IPS-18a (cell line): ENCODE data around the gene FNTB.

Source experiments
- H3K27ac ChIP-seq: one replicate; pipeline ENCODE4 v1.5.1; 2013; ENCODE audit warnings: low read length
- H3K27me3 ChIP-seq: one replicate; pipeline ENCODE4 v1.6.1; 2013; ENCODE audit warnings: mild to moderate bottlenecking, low read length; ENCODE audit not compliant: control insufficient read depth, insufficient read depth
- H3K36me3 ChIP-seq: one replicate; pipeline ENCODE4 v1.6.1; 2013; ENCODE audit warnings: low read depth, low read length; ENCODE audit not compliant: control insufficient read depth
- H3K4me1 ChIP-seq: one replicate; pipeline ENCODE4 v1.6.1; 2013; ENCODE audit warnings: low read depth, low read length; ENCODE audit not compliant: control insufficient read depth
- H3K4me3 ChIP-seq: one replicate; pipeline ENCODE4 v1.5.1; 2013; ENCODE audit warnings: low read length
- H3K9ac ChIP-seq: one replicate; pipeline ENCODE4 v1.6.1; 2013; ENCODE audit warnings: mild to moderate bottlenecking, low read length, moderate library complexity
- H3K9me3 ChIP-seq: one replicate; pipeline ENCODE4 v1.6.1; 2013; ENCODE audit warnings: low read depth, low read length; ENCODE audit not compliant: control insufficient read depth

Gene FNTB

GRCh38 chr14:64986648-64987437 is at the start of gene FNTB:
Gene FNTB (plus strand): TSS chr14:64986895. CDS start chr14:64986954, 59 bp downstream.
- peaks cover 17% of the 10 kb centered on the region for H3K27me3 ChIP-seq
- H3K4me1 ChIP-seq, result peaks cover 6% of the 10 kb centered on the region
- peak within 1 kb of the TSS; percentile 97 for H3K4me3 ChIP-seq
- no peaks in the 10 kb centered on the region for H3K36me3 ChIP-seq
- no peaks in the 10 kb centered on the region for H3K9me3 ChIP-seq
- H3K9ac ChIP-seq, result peak within 1 kb of the TSS; percentile 53
- H3K27ac ChIP-seq, result peak within 1 kb of the TSS; percentile 89

GRCh38 chr14:64937171-64937820 is 49.4 kb upstream of the FNTB start:
- Histone ChIP-seq H3K9ac (no peak overlapping the region), H3K36me3 (peaks cover 16% of the 10 kb centered on the region), H3K4me3 (no peak overlapping the region), H3K27me3 (no peaks in the 10 kb centered on the region), H3K27ac (no peak overlapping the region), H3K9me3 (no peaks in the 10 kb centered on the region), H3K4me1 (no peaks in the 10 kb centered on the region)

DNA sequence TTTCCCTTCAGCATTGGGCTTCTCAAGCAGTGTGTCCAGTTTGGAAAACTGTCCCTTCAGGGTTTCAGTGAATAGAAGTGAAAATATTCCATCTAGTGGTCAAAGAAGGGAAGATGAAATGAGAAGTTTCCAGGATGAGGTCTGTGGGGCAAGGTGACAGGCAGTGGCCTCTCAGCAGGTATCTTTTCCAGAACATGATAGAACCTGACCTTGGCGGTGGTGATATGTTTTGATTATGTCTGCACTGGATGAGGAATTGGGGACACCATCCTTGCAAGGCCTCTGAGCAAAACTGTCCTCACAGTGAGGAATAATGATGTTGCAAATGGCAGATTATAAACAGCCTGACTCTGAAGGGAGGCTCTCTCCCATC is 48.9 kb upstream of the FNTB start:
- H3K4me3 ChIP-seq, result no peak overlapping the region
- no peaks in the 10 kb centered on the region for H3K9me3 ChIP-seq
- H3K36me3 ChIP-seq, result peaks cover 12% of the 10 kb centered on the region
- H3K9ac ChIP-seq, result no peak overlapping the region
- H3K27me3 ChIP-seq, result no peaks in the 10 kb centered on the region
- H3K4me1 ChIP-seq, result no peaks in the 10 kb centered on the region
- no peak overlapping the region for H3K27ac ChIP-seq

GRCh38 chr14:64938972-64939816 is 47.5 kb upstream of the FNTB start:
- H3K27me3 ChIP-seq, result no peaks in the 10 kb centered on the region
- peaks cover 5% of the 10 kb centered on the region for H3K4me1 ChIP-seq

DNA sequence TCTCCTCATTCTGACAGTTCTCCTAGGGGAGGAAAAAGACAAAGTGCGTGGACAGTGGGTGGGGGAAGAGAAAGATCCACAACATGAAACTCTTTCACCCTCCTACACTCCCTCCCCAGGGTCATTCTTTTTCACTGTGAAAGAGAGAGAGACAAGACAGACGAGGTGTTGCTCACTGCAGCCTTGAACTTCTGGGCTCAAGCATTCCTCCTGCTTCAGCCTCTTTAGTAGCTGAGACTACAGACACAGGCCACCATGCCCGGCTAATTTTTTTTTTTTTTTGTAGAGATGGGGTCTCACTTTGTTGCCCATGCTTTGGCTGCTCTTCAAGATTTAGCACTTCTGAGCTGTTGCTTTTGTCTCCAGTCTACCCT is 46.9 kb upstream of the FNTB start:
- Histone ChIP-seq H3K36me3 (no peaks in the 10 kb centered on the region), H3K4me1 (peaks cover 5% of the 10 kb centered on the region), H3K9me3 (no peaks in the 10 kb centered on the region), H3K4me3 (no peak overlapping the region), H3K27me3 (no peaks in the 10 kb centered on the region), H3K9ac (no peak overlapping the region), H3K27ac (no peak overlapping the region)

More at GRCh38 chr14:64938972-64939816, 47.5 kb upstream of the FNTB start:
- Histone ChIP-seq H3K27ac (no peak overlapping the region), H3K9ac (no peak overlapping the region), H3K4me3 (no peak overlapping the region), H3K9me3 (no peaks in the 10 kb centered on the region), H3K36me3 (no peaks in the 10 kb centered on the region)

DNA sequence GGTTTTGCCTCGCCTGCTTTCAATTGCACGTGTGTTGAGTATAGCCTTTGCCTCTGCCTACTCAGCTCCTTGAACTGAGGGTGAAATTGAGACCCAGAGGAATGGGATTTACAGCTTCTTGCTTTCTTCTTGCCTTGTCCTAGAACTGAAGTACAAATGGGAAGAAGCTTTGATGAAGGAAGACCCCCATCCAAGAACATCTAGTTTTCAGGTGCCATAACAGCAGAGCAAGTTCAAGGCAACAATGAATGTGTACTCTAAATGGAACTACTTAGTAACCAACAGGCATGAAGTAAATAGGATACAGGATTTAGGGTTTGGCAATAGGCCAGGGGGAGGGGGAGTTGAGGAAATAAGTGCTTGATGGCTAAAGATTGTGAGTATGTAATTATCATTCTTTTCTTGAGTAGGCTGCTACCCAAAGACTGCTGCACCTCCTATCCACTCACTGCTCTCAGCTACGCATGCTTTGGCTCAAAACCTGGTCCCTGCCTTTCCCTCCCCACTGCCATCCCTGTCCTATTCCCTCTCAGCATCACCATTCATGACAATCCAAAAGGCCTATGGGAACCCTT is 46.3 kb upstream of the FNTB start:
- no peak overlapping the region for H3K4me3 ChIP-seq
- H3K4me1 ChIP-seq, result peaks cover 5% of the 10 kb centered on the region
- no peak overlapping the region for H3K9ac ChIP-seq
- H3K27me3 ChIP-seq, result no peaks in the 10 kb centered on the region
- no peak overlapping the region for H3K27ac ChIP-seq
- no peaks in the 10 kb centered on the region for H3K36me3 ChIP-seq
- no peaks in the 10 kb centered on the region for H3K9me3 ChIP-seq

DNA sequence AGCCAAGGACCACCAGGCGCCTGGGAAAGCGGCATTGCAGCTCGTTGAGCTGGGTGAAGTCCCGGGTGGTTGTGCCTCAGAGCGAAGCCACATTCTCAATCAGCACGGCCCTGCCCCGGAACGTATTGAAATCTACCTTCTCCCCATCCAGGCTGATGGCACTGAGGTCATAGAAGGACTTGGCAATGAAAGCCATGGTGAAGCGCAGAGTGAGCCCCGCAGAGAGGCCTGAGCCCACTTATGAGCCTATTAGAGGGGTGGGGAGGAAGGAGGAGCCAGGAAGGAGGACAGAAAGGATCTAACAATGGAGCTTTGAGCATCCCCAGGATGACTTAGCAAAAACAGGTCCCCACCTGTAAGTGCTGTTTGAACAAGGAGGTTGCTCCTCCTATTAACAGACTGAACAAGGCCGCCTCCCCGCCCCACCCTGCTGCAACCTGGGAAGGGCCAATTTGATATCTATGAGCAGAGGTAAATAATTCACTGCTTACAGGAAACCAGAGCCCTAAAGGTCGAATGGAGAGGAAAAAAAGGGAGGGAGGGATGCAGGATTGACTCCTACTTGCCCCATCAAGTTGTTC is 44.1 kb upstream of the FNTB start, which contains the start of gene GPX2:
Gene GPX2, minus strand, starts transcription at position 215 of the 581 bp plus-strand sequence. Its CDS starts 19 bp downstream, at position 196.
- Histone ChIP-seq H3K27ac (no peak within 1 kb of the TSS), H3K4me3 (no peak within 1 kb of the TSS), H3K9me3 (no peaks in the 10 kb centered on the region), H3K27me3 (no peaks in the 10 kb centered on the region), H3K36me3 (no peaks in the 10 kb centered on the region), H3K9ac (no peak within 1 kb of the TSS), H3K4me1 (peaks cover 5% of the 10 kb centered on the region)

GRCh38 chr14:64943556-64943955 is 43.1 kb upstream of the FNTB start:
- peaks cover 5% of the 10 kb centered on the region for H3K4me1 ChIP-seq
- no peak overlapping the region for H3K27ac ChIP-seq
- no peaks in the 10 kb centered on the region for H3K9me3 ChIP-seq
- H3K4me3 ChIP-seq, result no peak overlapping the region
- H3K27me3 ChIP-seq, result no peaks in the 10 kb centered on the region
- H3K9ac ChIP-seq, result no peak overlapping the region
- H3K36me3 ChIP-seq, result peaks cover 2% of the 10 kb centered on the region

- Histone ChIP-seq H3K36me3 (peaks cover 2% of the 10 kb centered on the region), H3K4me1 (peaks cover 5% of the 10 kb centered on the region), H3K27ac (no peak overlapping the region)
Measured at GRCh38 chr14:64944041-64944440, 42.7 kb upstream of the FNTB start.

DNA sequence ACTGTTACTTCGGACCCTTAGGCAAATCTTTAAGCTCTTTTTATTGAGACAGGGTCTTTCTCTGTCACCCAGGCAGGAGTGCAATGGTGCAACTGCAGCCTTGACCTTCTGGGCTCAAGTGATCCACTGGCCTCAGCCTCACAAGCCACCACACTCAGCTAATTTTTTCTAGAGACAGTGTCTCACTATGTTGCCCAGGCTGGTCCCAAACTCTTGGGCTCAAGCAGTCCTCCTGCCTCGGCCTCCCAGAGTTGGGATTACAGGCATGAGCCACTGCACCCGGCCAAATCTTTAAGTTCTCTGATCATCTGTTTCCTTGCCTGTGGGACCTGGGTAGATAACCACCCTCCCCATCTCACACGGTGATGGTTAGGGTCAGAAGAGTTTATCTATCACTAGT is 41.8 kb upstream of the FNTB start:
- peaks cover 5% of the 10 kb centered on the region for H3K4me1 ChIP-seq
- H3K36me3 ChIP-seq, result peaks cover 2% of the 10 kb centered on the region

More at GRCh38 chr14:64944041-64944440, 42.7 kb upstream of the FNTB start:
- Histone ChIP-seq H3K27me3 (no peaks in the 10 kb centered on the region), H3K4me3 (no peak overlapping the region), H3K9ac (no peak overlapping the region), H3K9me3 (no peaks in the 10 kb centered on the region)

More for the DNA sequence above, 41.8 kb upstream of the FNTB start:
- Histone ChIP-seq H3K27me3 (no peaks in the 10 kb centered on the region), H3K27ac (no peak overlapping the region), H3K4me3 (no peak overlapping the region), H3K9ac (no peak overlapping the region), H3K9me3 (no peaks in the 10 kb centered on the region)
